Endodermal cell (in vitro differentiated cells): ENCODE results near the gene MAT2B. TPM values are rescaled to one million over a fixed set of nuclear protein-coding genes. Genes with fewer than 3 reads are reported as not detected.

Experiments used
- DNase-seq: peaks from one replicate; pipeline ENCODE4 v3.0.0-alpha.2; 2017
- H3K27ac ChIP-seq: 2 replicates; pipeline ENCODE4 v1.5.1; 2013; ENCODE audit warnings: mild to moderate bottlenecking, low read depth, low read length, moderate library complexity
- H3K27me3 ChIP-seq: 2 replicates; pipeline ENCODE4 v1.6.1; 2013; ENCODE audit warnings: mild to moderate bottlenecking, low read length, moderate library complexity; ENCODE audit not compliant: insufficient read depth, control insufficient read depth, poor library complexity, severe bottlenecking
- H3K36me3 ChIP-seq: 2 replicates; pipeline ENCODE4 v1.7.0; 2013; ENCODE audit warnings: mild to moderate bottlenecking, low read length, moderate library complexity; ENCODE audit not compliant: control insufficient read depth, insufficient read depth
- H3K4me1 ChIP-seq: one replicate; pipeline ENCODE4 v1.7.0; 2013; ENCODE audit warnings: low read length; ENCODE audit not compliant: control insufficient read depth, insufficient read depth
- H3K4me3 ChIP-seq: 2 replicates; pipeline ENCODE4 v1.5.1; 2013; ENCODE audit warnings: mild to moderate bottlenecking, low read length, moderate library complexity
- H3K9ac ChIP-seq: 2 replicates; pipeline ENCODE4 v1.6.1; 2013; ENCODE audit warnings: mild to moderate bottlenecking, low read length, moderate library complexity; ENCODE audit not compliant: poor library complexity, severe bottlenecking; ENCODE audit errors: extremely low read depth
- H3K9me3 ChIP-seq: 2 replicates; pipeline ENCODE4 v1.6.1; 2013; ENCODE audit warnings: mild to moderate bottlenecking, low read length, moderate library complexity; ENCODE audit not compliant: control insufficient read depth
- H3K27ac Mint-ChIP-seq: 2 replicates; pipeline ENCODE4 v1.8.0; 2020; ENCODE audit warnings: mixed read lengths
- H3K27me3 Mint-ChIP-seq: 2 replicates; pipeline ENCODE4 v1.8.0; 2021; ENCODE audit warnings: mild to moderate bottlenecking, mixed read lengths; ENCODE audit not compliant: insufficient read depth
- H3K36me3 Mint-ChIP-seq: 2 replicates; pipeline ENCODE4 v1.8.0; 2020; ENCODE audit warnings: low read depth, mixed read lengths
- H3K4me1 Mint-ChIP-seq: 2 replicates; pipeline ENCODE4 v1.8.0; 2020; ENCODE audit warnings: mixed read lengths
- H3K4me3 Mint-ChIP-seq: 2 replicates; pipeline ENCODE4 v1.8.0; 2020; ENCODE audit warnings: mild to moderate bottlenecking, moderate library complexity, mixed read lengths
- H3K9me3 Mint-ChIP-seq: 2 replicates; pipeline ENCODE4 v1.8.0; 2020; ENCODE audit warnings: mild to moderate bottlenecking, mixed read lengths
- WGBS, 2 experiments: methylation state at CpG; one replicate each; pipeline versions ENCODE4 v1.1.5 to v1.1.7; 2013; ENCODE audit warnings: missing lambda C conversion rate in 2 of 2, mixed read lengths in 1 of 2; ENCODE audit not compliant: insufficient coverage in 1 of 2, insufficient read length in 1 of 2; 5-methylcytosine and 5-hydroxymethylcytosine counted together
- total RNA-seq, 2 donors: library from RNA; stranded (reverse); fragmentation: NEBNext Ultra II Directional in 1 of 2; extraction: Animal tissue kit (Norgen Biotek cat#: 25700) in 1 of 2; gene quantifications; 2 replicates in 1 of 2; 3 replicates in 1 of 2; pipeline ENCODE4 v1.2.1, GENCODE V29; 2021
- TF ChIP-seq, protein P1 (sequence below): fragments of 200-600 bp; sonication (generic); conservative IDR thresholded peaks from 2 replicates; pipeline ENCODE4 v1.5.0; 2021; ENCODE audit warnings: antibody characterized with exemption, mild to moderate bottlenecking

Gene MAT2B
- total RNA-seq, 2 donors from 2014 or later = 45.4 to 47.7 TPM

DNA sequence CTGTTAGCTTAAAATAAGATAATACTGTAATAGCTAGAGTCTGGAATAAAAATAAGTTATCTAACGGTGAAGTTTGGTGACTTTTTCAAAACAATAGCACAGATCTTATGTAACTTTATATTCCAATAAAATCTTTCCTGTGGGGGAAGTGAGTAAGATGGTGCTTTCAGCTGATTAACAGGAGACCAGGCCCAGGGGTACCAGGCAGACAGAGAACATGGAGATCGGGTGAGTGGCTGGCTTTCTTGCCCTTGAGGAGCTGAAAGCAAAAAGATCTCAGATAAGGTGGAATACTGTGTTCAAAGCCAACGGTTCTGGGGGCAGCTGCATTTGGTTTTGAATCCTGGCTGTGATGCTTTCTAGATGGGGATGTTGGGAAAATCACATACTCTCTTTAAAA is 61.3 kb downstream of the MAT2B start:
- Histone ChIP-seq H3K4me1 (peaks cover 3% of the 10 kb centered on the region), H3K9me3 (no peaks in the 10 kb centered on the region), H3K27me3 (peaks cover 42% of the 10 kb centered on the region), H3K36me3 (no peaks in the 10 kb centered on the region), H3K9ac (no peak overlapping the region), H3K4me3 (peak overlapping the region; percentile 78), H3K27ac (no peak overlapping the region)
- WGBS, 2 experiments = 13 to 57% methylated on average over 1 to 2 of the region's 3 CpGs
- Mint-ChIP-seq H3K4me1 (peaks cover 30% of the 10 kb centered on the region), H3K27ac (no peak overlapping the region), H3K4me3 (peak overlapping the region; percentile 50), H3K9me3 (no peaks in the 10 kb centered on the region), H3K36me3 (no peaks in the 10 kb centered on the region), H3K27me3 (peaks cover 36% of the 10 kb centered on the region)
- DNase-seq = no peak
- TF ChIP-seq, protein P1, sequence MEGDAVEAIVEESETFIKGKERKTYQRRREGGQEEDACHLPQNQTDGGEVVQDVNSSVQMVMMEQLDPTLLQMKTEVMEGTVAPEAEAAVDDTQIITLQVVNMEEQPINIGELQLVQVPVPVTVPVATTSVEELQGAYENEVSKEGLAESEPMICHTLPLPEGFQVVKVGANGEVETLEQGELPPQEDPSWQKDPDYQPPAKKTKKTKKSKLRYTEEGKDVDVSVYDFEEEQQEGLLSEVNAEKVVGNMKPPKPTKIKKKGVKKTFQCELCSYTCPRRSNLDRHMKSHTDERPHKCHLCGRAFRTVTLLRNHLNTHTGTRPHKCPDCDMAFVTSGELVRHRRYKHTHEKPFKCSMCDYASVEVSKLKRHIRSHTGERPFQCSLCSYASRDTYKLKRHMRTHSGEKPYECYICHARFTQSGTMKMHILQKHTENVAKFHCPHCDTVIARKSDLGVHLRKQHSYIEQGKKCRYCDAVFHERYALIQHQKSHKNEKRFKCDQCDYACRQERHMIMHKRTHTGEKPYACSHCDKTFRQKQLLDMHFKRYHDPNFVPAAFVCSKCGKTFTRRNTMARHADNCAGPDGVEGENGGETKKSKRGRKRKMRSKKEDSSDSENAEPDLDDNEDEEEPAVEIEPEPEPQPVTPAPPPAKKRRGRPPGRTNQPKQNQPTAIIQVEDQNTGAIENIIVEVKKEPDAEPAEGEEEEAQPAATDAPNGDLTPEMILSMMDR = no peak

DNA sequence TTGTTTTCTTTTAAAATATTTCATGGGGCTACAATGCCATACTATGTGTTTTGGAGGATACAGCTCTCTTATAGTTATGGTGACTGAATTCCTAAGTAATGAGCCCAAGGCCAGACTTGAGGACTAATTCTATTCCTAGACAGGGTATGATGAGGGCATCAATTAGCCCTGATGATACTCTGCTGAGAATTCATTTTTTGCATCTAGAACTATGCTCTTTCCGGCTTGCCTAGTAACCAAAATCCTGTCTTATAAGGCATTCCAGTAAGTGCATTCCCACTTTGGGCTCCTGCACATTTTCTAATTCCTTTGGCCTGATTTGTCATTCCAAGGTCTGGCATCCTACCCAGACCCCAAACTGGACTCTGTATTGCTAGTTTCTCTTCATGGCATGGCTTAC is 62.4 kb downstream of the MAT2B start:
- Histone ChIP-seq H3K36me3 (no peaks in the 10 kb centered on the region), H3K9ac (no peak overlapping the region), H3K27me3 (peaks cover 42% of the 10 kb centered on the region), H3K4me1 (peaks cover 3% of the 10 kb centered on the region), H3K9me3 (no peaks in the 10 kb centered on the region), H3K27ac (no peak overlapping the region), H3K4me3 (no peak overlapping the region)
- Mint-ChIP-seq H3K27ac (no peak overlapping the region), H3K27me3 (peaks cover 36% of the 10 kb centered on the region), H3K36me3 (no peaks in the 10 kb centered on the region), H3K4me3 (no peak overlapping the region), H3K4me1 (peaks cover 28% of the 10 kb centered on the region), H3K9me3 (no peaks in the 10 kb centered on the region)
- WGBS, 2 experiments = 91 to 92% methylated on average over 1 of the region's 1 CpG
- no peak for DNase-seq
- TF ChIP-seq, protein P1 = no peak

Other genes with a start within 250 kb of the MAT2B start
- gene CCNG1, start 68.0 kb upstream of the MAT2B start, total RNA-seq = 100 to 1,000 TPM; 542 to 622 TPM
- gene NUDCD2, start 45.5 kb upstream of the MAT2B start, total RNA-seq = 10 to 100 TPM; 36.0 to 73.0 TPM
- 10 to 100 TPM; 36.9 to 63.7 TPM for gene HMMR, start 45.0 kb upstream of the MAT2B start, total RNA-seq